ENCODE measurements around the gene GPRIN3. TPM values are rescaled to one million over a fixed set of nuclear protein-coding genes. Genes with fewer than 3 reads are reported as not detected.

The GPRIN3 gene
- total and polyA plus RNA-seq, 4 experiments from 2014 or later = 6.9 to 32.5 (median 25.7) TPM

- H3K9me3 Mint-ChIP-seq = no peaks in the 10 kb centered on the region
- Histone ChIP-seq H3K27me3 (ENCODE audit: insufficient read depth, low read length) (no peaks in the 10 kb centered on the region), H3K4me1 (ENCODE audit: insufficient read depth, low read length) (peaks cover 69% of the 10 kb centered on the region), H3K27ac (ENCODE audit: low read depth, low read length) (no peak overlapping the region), H3K36me3 (ENCODE audit: insufficient read depth, low read length) (peaks cover 32% of the 10 kb centered on the region), H3K4me3 (ENCODE audit: low read length in 2 of 2) (no peak overlapping the region), H3K9me3 (ENCODE audit: control insufficient read depth in 1 of 2, low read length in 2 of 2) (no peaks in the 10 kb centered on the region)
- no peak for DNase-seq
- POLR2A ChIA-PET (ENCODE audit: partially characterized antibody) = interaction anchor here (0.9 to 5.6 kb wide), 5 partner anchors 10 to 59 kb away, joined by 4 to 21 read pairs (median 5); partner anchors contain the start of gene GPRIN3
- H3K27ac Mint-ChIP-seq = no peak overlapping the region
- H3K36me3 Mint-ChIP-seq = peaks cover 37 to 55% of the 10 kb centered on the region in 2 donors
- intact Hi-C loops (cut with micrococcal nuclease) = no loop called here
- H3K27me3 Mint-ChIP-seq = no peaks in the 10 kb centered on the region
- CTCF ChIA-PET (ENCODE audit: partially characterized antibody) = interaction anchor here (0.9 to 20.8 kb wide), 4 partner anchors 8 to 51 kb away, joined by 3 to 285 read pairs (median 20); no protein-coding TSS in a partner anchor
- peaks cover 56 to 92% (median 76%) of the 10 kb centered on the region in 4 donors for H3K4me1 Mint-ChIP-seq
- no peak overlapping the region for H3K4me3 Mint-ChIP-seq
Measured at GRCh38 chr4:89248879-89249281, 58.7 kb downstream of the GPRIN3 start.

GRCh38 chr4:89247951-89248350 lies 59.6 kb downstream of the GPRIN3 start:
- Mint-ChIP-seq H3K36me3 (peaks cover 37 to 64% of the 10 kb centered on the region in 2 donors), H3K9me3 (no peaks in the 10 kb centered on the region), H3K27ac (peak overlapping the region in 4 of 7 donors; percentile 56 to 78 (median 61)), H3K4me3 (peak overlapping the region in 3 of 8 donors; percentile 9 to 35 (median 12)), H3K27me3 (no peaks in the 10 kb centered on the region), H3K4me1 (peaks cover 59 to 92% (median 76%) of the 10 kb centered on the region in 4 donors)
- Histone ChIP-seq H3K27me3 (ENCODE audit: insufficient read depth, low read length) (no peaks in the 10 kb centered on the region), H3K27ac (ENCODE audit: low read depth, low read length) (no peak overlapping the region), H3K36me3 (ENCODE audit: insufficient read depth, low read length) (peaks cover 32% of the 10 kb centered on the region), H3K9me3 (ENCODE audit: control insufficient read depth in 1 of 2, low read length in 2 of 2) (no peaks in the 10 kb centered on the region), H3K4me1 (ENCODE audit: insufficient read depth, low read length) (peaks cover 69% of the 10 kb centered on the region), H3K4me3 (ENCODE audit: low read length in 2 of 2) (no peak overlapping the region)
- CTCF ChIA-PET (ENCODE audit: partially characterized antibody) = interaction anchor here (0.6 to 20.8 kb wide), 6 partner anchors 9 to 1906 kb away, joined by 3 to 285 read pairs (median 4); no protein-coding TSS in a partner anchor
- no peak for DNase-seq
- intact Hi-C loops (cut with micrococcal nuclease) = no loop called here
- POLR2A ChIA-PET (ENCODE audit: partially characterized antibody) = interaction anchor here (1.2 to 5.6 kb wide), 4 partner anchors 10 to 60 kb away, joined by 4 to 21 read pairs (median 7); partner anchors contain the start of gene GPRIN3

- Mint-ChIP-seq H3K27me3 (no peaks in the 10 kb centered on the region), H3K36me3 (peaks cover 43 to 72% of the 10 kb centered on the region in 2 donors), H3K4me1 (peaks cover 52 to 89% (median 71%) of the 10 kb centered on the region in 4 donors), H3K27ac (peak overlapping the region; percentile 52 to 98 (median 87)), H3K4me3 (peak overlapping the region in 5 of 8 donors; percentile 11 to 70 (median 35)), H3K9me3 (no peaks in the 10 kb centered on the region)
- H3K36me3 ChIP-seq (ENCODE audit: insufficient read depth, low read length) = peaks cover 32% of the 10 kb centered on the region
- no peak overlapping the region for H3K4me3 ChIP-seq (ENCODE audit: low read length in 2 of 2)
- intact Hi-C loops (cut with micrococcal nuclease) = no loop called here
- no peaks in the 10 kb centered on the region for H3K9me3 ChIP-seq (ENCODE audit: control insufficient read depth in 1 of 2, low read length in 2 of 2)
- POLR2A ChIA-PET (ENCODE audit: partially characterized antibody) = interaction anchor here (0.9 to 3.0 kb wide), 5 partner anchors 12 to 153 kb away, joined by 3 to 11 read pairs (median 3); partner anchors contain the start of gene GPRIN3
- H3K27me3 ChIP-seq (ENCODE audit: insufficient read depth, low read length) = no peaks in the 10 kb centered on the region
- no peak overlapping the region for H3K27ac ChIP-seq (ENCODE audit: low read depth, low read length)
- CTCF ChIA-PET (ENCODE audit: partially characterized antibody) = interaction anchor here (0.9 to 20.8 kb wide), 8 partner anchors 8 to 73 kb away, joined by 3 to 285 read pairs (median 4); no protein-coding TSS in a partner anchor
- peaks cover 61% of the 10 kb centered on the region for H3K4me1 ChIP-seq (ENCODE audit: insufficient read depth, low read length)
- no peak for DNase-seq
Measured at GRCh38 chr4:89245459-89245858, 62.1 kb downstream of the GPRIN3 start.

- Histone ChIP-seq H3K36me3 (ENCODE audit: insufficient read depth, low read length) (peaks cover 20% of the 10 kb centered on the region), H3K4me1 (ENCODE audit: insufficient read depth, low read length) (peaks cover 61% of the 10 kb centered on the region), H3K4me3 (ENCODE audit: low read length in 2 of 2) (no peak overlapping the region), H3K27me3 (ENCODE audit: insufficient read depth, low read length) (no peaks in the 10 kb centered on the region), H3K9me3 (ENCODE audit: control insufficient read depth in 1 of 2, low read length in 2 of 2) (no peaks in the 10 kb centered on the region), H3K27ac (ENCODE audit: low read depth, low read length) (peak overlapping the region; percentile 68)
- Mint-ChIP-seq H3K4me3 (peak overlapping the region in 6 of 8 donors; percentile 4 to 51 (median 18)), H3K4me1 (peaks cover 46 to 77% (median 62%) of the 10 kb centered on the region in 4 donors), H3K27me3 (no peaks in the 10 kb centered on the region), H3K36me3 (peaks cover 31 to 60% of the 10 kb centered on the region in 2 donors), H3K27ac (peak overlapping the region; percentile 78 to 98 (median 93)), H3K9me3 (no peaks in the 10 kb centered on the region)
- CTCF ChIA-PET (ENCODE audit: partially characterized antibody) = interaction anchor here (2.1 to 20.8 kb wide), 2 partner anchors 8 to 56 kb away, joined by 6 to 285 read pairs; no protein-coding TSS in a partner anchor
- intact Hi-C loops (cut with micrococcal nuclease) = loop anchor here (5.0 kb wide), 1 partner anchor 659 kb away; no protein-coding TSS in a partner anchor
- no peak for DNase-seq
- POLR2A ChIA-PET (ENCODE audit: partially characterized antibody) = interaction anchor here (0.9 to 3.5 kb wide), 6 partner anchors 40 to 73 kb away, joined by 3 to 16 read pairs (median 4); partner anchors contain the start of gene GPRIN3
Measured at GRCh38 chr4:89243733-89244252, 63.8 kb downstream of the GPRIN3 start.

- no peaks in the 10 kb centered on the region for H3K27me3 ChIP-seq (ENCODE audit: insufficient read depth, low read length)
- H3K4me1 ChIP-seq (ENCODE audit: insufficient read depth, low read length) = peaks cover 60% of the 10 kb centered on the region
- peaks cover 46 to 74% (median 59%) of the 10 kb centered on the region in 4 donors for H3K4me1 Mint-ChIP-seq
- H3K27ac ChIP-seq (ENCODE audit: low read depth, low read length) = peak overlapping the region; percentile 68
- CTCF ChIA-PET (ENCODE audit: partially characterized antibody) = interaction anchor here (0.7 to 20.8 kb wide), 10 partner anchors 9 to 192 kb away, joined by 3 to 285 read pairs (median 4); partner anchors contain the start of gene GPRIN3
- H3K4me3 Mint-ChIP-seq = peak overlapping the region in 6 of 8 donors; percentile 7 to 51 (median 18)
- H3K9me3 Mint-ChIP-seq = no peaks in the 10 kb centered on the region
- H3K36me3 ChIP-seq (ENCODE audit: insufficient read depth, low read length) = peaks cover 13% of the 10 kb centered on the region
- peaks cover 25 to 54% of the 10 kb centered on the region in 2 donors for H3K36me3 Mint-ChIP-seq
- no peaks in the 10 kb centered on the region for H3K27me3 Mint-ChIP-seq
- H3K9me3 ChIP-seq (ENCODE audit: control insufficient read depth in 1 of 2, low read length in 2 of 2) = no peaks in the 10 kb centered on the region
- H3K4me3 ChIP-seq (ENCODE audit: low read length in 2 of 2) = no peak overlapping the region
- intact Hi-C loops (cut with micrococcal nuclease) = loop anchor here (5.0 kb wide), 1 partner anchor 659 kb away; no protein-coding TSS in a partner anchor
- peak overlapping the region; percentile 78 to 98 (median 93) for H3K27ac Mint-ChIP-seq
- POLR2A ChIA-PET (ENCODE audit: partially characterized antibody) = interaction anchor here (0.9 to 3.5 kb wide), 5 partner anchors 43 to 74 kb away, joined by 3 to 16 read pairs (median 5); partner anchors contain the start of gene GPRIN3
- DNase-seq = peak; percentile 55 to 81 (median 70)
Measured at GRCh38 chr4:89242864-89243732, 64.5 kb downstream of the GPRIN3 start.

GRCh38 chr4:89242216-89242615 lies 65.4 kb downstream of the GPRIN3 start:
- no peaks in the 10 kb centered on the region for H3K27me3 Mint-ChIP-seq
- CTCF ChIA-PET (ENCODE audit: partially characterized antibody) = interaction anchor here (0.9 to 20.8 kb wide), 9 partner anchors 10 to 193 kb away, joined by 3 to 285 read pairs (median 5); partner anchors contain the start of gene GPRIN3

More at GRCh38 chr4:89242216-89242615, 65.4 kb downstream of the GPRIN3 start:
- H3K4me3 Mint-ChIP-seq = no peak overlapping the region
- Histone ChIP-seq H3K4me1 (ENCODE audit: insufficient read depth, low read length) (peaks cover 52% of the 10 kb centered on the region), H3K36me3 (ENCODE audit: insufficient read depth, low read length) (peaks cover 4% of the 10 kb centered on the region), H3K27ac (ENCODE audit: low read depth, low read length) (no peak overlapping the region), H3K27me3 (ENCODE audit: insufficient read depth, low read length) (no peaks in the 10 kb centered on the region), H3K4me3 (ENCODE audit: low read length in 2 of 2) (no peak overlapping the region), H3K9me3 (ENCODE audit: control insufficient read depth in 1 of 2, low read length in 2 of 2) (no peaks in the 10 kb centered on the region)
- peaks cover 41 to 65% (median 52%) of the 10 kb centered on the region in 4 donors for H3K4me1 Mint-ChIP-seq
- POLR2A ChIA-PET (ENCODE audit: partially characterized antibody) = interaction anchor here (0.7 to 3.5 kb wide), 3 partner anchors 44 to 64 kb away, joined by 4 to 16 read pairs (median 5); no protein-coding TSS in a partner anchor
- H3K36me3 Mint-ChIP-seq = peaks cover 17 to 45% of the 10 kb centered on the region in 2 donors
- DNase-seq = no peak
- intact Hi-C loops (cut with micrococcal nuclease) = loop anchor here (5.0 kb wide), 1 partner anchor 660 kb away; no protein-coding TSS in a partner anchor
- peak overlapping the region in 6 of 7 donors; percentile 18 to 98 (median 86) for H3K27ac Mint-ChIP-seq
- H3K9me3 Mint-ChIP-seq = no peaks in the 10 kb centered on the region
